Measurements from ENCODE around the gene SRRM5. TPM values are rescaled to one million over a fixed set of nuclear protein-coding genes. Genes with fewer than 3 reads are reported as not detected.

The SRRM5 gene
- total and polyA plus RNA-seq, 2 experiments from 2014 or later, result 0.08 TPM; not detected in 1

- TF ChIP-seq STAT1 (IDR thresholded peaks at IDR 0.05; ENCODE audit: unreplicated experiment) (no peak), CREB1 (CRISPR knock-in tag; IDR thresholded peaks at IDR 0.05; ENCODE audit: low read depth) (no peak), JUNB (IDR thresholded peaks at IDR 0.05; ENCODE audit: unreplicated experiment) (no peak), ETS1 (IDR thresholded peaks at IDR 0.05) (no peak)
Observed at GRCh38 chr19:43651758-43652545, 40.1 kb downstream of the SRRM5 start (continued).

GRCh38 chr19:43652546-43652874 lies 40.6 kb downstream of the SRRM5 start:
- no peak overlapping the region for H3K27ac Mint-ChIP-seq
- Histone ChIP-seq H3K4me1 (ENCODE audit: insufficient read depth) (no peaks in the 10 kb centered on the region; the same call in 1 of the 2 replicates), H3F3A (replicated peaks; ENCODE audit: low read depth) (0 out of 2 replicates have a peak, but pooled peaks cover 2% of the 10 kb centered on the region), H3K36me3 (ENCODE audit: insufficient read depth) (no peaks in the 10 kb centered on the region; the same call in none of the 2 replicates), H3K27ac (ENCODE audit: low read depth) (no peak overlapping the region), H4K20me1 (replicated peaks; ENCODE audit: insufficient read depth) (no peaks in the 10 kb centered on the region; the same call in 1 of the 2 replicates), H3K27me3 (ENCODE audit: insufficient read depth) (no peaks in the 10 kb centered on the region), H2AFZ (no peak overlapping the region), H3K79me2 (replicated peaks; ENCODE audit: insufficient read depth) (no peaks in the 10 kb centered on the region), H3K9me2 (ENCODE audit: insufficient read depth) (no peaks in the 10 kb centered on the region), H3K4me2 (no peak overlapping the region), H3K4me3 (no peak overlapping the region)
- H3K9me3 Mint-ChIP-seq, result peaks cover 10% of the 10 kb centered on the region
- H3K27me3 Mint-ChIP-seq (ENCODE audit: insufficient read depth, low read depth, poor library complexity), result peaks cover 9% of the 10 kb centered on the region
- DNase-seq (ENCODE audit: low spot score) (no peak), ATAC-seq (peak; percentile 38; the same call in 2 of the 3 replicates)
- no peak overlapping the region for H3K4me3 Mint-ChIP-seq
- no peaks in the 10 kb centered on the region for H3K4me1 Mint-ChIP-seq
- peaks cover 74% of the 10 kb centered on the region for H3K36me3 Mint-ChIP-seq (ENCODE audit: low read depth)
- TF ChIP-seq CTCF (conservative IDR thresholded peaks at IDR 0.05; ENCODE audit: low read depth in 2 of 2), result no peak
- TF ChIP-seq REST (IDR thresholded peaks at IDR 0.05; ENCODE audit: unreplicated experiment), result no peak
- TF ChIP-seq POLR2AphosphoS5 (IDR thresholded peaks at IDR 0.05; ENCODE audit: low read depth), result no peak
- TF ChIP-seq ZNF114 (CRISPR knock-in tag; IDR thresholded peaks at IDR 0.05), result no peak
- TF ChIP-seq JUNB (IDR thresholded peaks at IDR 0.05; ENCODE audit: unreplicated experiment), result no peak
- no peak for TF ChIP-seq EZH2phosphoT487 (IDR thresholded peaks at IDR 0.05; ENCODE audit: unreplicated experiment)
